Fibroblast of pulmonary artery (primary cell): Measurements from ENCODE around the gene DNLZ.

Experiments used
- DNase-seq: peaks from one replicate; pipeline ENCODE4 v3.0.0-alpha.2; 2010; ENCODE audit warnings: low read depth
- H3K4me3 ChIP-seq: replicated peaks from 2 replicates; pipeline ENCODE4 v1.5.1; 2011; ENCODE audit warnings: low read depth, mild to moderate bottlenecking, control low read depth, low read length, moderate library complexity
- CTCF ChIP-seq: IDR thresholded peaks from 2 replicates; pipeline ENCODE4 v1.5.1; 2011; ENCODE audit warnings: mild to moderate bottlenecking, control low read depth, low read length, inconsistent platforms; ENCODE audit errors: missing control alignments

Gene DNLZ

GRCh38 chr9:136334541-136334940 is 29.0 kb downstream of the DNLZ start:
- no peak for TF ChIP-seq CTCF
- no peak overlapping the region for H3K4me3 ChIP-seq
- DNase-seq = no peak

GRCh38 chr9:136333486-136333885 is 30.1 kb downstream of the DNLZ start:
- no peak for DNase-seq
- H3K4me3 ChIP-seq = no peak overlapping the region
- TF ChIP-seq CTCF = no peak

- no peak overlapping the region for H3K4me3 ChIP-seq
- DNase-seq = no peak
- no peak for TF ChIP-seq CTCF
Measured at GRCh38 chr9:136333045-136333444, 30.5 kb downstream of the DNLZ start.

GRCh38 chr9:136332482-136332983 is 31.0 kb downstream of the DNLZ start:
- no peak overlapping the region for H3K4me3 ChIP-seq
- no peak for DNase-seq
- no peak for TF ChIP-seq CTCF

- DNase-seq = no peak
- no peak overlapping the region for H3K4me3 ChIP-seq
- TF ChIP-seq CTCF = no peak
Measured at GRCh38 chr9:136331556-136332481, 31.7 kb downstream of the DNLZ start.

GRCh38 chr9:136331030-136331429 is 32.5 kb downstream of the DNLZ start:
- no peak overlapping the region for H3K4me3 ChIP-seq
- TF ChIP-seq CTCF = no peak
- DNase-seq = no peak

DNA sequence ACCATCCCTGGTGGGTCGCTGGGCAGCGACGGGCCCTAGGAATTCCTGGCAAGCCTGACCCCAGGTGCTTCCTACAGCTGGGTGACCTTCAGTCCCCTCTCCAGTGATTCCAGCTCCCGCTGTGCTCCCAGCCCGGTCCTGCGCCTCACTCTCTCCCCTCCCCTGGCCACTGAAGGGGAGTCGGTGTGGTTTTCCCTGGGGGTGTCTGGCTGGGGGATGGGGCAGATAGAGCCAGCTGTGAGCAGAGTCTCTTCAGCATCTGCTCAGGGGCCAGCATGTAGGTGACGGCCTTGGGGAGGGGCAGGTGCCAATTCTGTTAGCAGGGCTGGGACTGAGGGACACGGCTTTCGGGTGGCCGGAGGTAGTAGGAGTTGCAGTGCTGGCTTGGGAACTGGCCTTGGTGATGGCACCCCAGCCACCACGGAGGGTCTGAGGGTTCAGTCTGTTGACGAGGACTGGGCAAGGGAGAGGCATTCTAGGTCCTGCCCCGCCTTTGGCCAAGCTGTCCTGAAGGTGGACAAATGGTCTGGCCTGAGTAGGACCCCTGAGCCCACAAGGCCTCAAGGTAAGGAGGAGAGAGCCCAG is 33.0 kb downstream of the DNLZ start:
- H3K4me3 ChIP-seq = no peak overlapping the region
- DNase-seq = no peak
- TF ChIP-seq CTCF = no peak
